UCSD-AML1 (cell line): ENCODE measurements around the gene NKRF.

ENCODE experiments used
- DNase-seq: peaks from one replicate; lab custom pipeline; 2025; ENCODE audit not compliant: unreplicated experiment; lab: John Stamatoyannopoulos, UW

The NKRF gene

DNA sequence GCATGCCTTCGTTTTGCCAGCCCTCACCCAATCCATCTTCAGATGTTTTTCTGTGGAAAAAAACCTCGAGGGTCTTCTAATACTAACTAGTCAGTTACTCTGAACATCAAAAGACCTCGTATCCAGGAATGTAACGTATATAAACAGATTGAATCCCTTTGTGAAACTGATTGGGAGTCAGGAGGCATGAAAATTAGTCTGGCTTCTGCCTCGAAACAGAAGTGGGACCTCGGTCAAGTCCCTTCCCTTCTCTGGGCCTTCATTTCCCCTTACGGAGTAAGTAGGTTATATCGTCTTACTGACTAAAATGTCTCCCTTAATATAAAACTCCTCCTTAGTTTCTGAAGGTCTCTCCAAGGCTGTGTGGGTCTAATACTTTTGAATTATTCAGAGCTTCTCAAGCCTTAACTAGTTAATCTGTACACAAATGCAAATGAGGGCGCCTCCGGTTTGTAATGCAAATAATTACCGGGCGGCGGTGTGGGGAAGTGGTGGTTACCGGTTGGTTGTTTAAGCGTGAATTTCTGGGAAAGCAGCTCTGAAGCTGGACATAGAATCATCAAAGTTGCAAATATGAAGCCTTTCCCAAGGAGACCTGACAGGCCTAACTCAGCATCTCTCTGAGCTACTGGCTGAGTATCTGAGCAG lies 11.4 kb upstream of the NKRF start:
- peak; percentile 20 for DNase-seq

DNA sequence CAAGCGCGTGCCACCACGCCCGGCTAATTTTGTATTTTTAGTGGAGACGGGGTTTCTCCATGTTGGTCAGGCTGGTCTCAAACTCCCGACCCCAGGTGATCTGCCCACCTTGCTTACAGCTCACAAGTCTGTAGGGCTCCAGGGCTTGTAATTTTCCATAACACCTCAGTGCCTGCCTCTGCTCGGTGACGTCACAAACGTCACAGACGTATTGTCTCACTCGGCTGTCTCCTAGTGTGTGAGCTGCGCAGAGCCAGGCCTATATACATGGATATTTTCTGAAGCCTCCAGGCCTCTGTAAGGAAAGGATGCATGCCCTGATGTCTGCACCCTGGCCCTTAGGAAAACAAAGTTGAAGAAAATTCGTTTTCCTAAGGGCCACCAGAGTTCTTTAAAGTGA lies 8.6 kb upstream of the NKRF start:
- no peak for DNase-seq

DNA sequence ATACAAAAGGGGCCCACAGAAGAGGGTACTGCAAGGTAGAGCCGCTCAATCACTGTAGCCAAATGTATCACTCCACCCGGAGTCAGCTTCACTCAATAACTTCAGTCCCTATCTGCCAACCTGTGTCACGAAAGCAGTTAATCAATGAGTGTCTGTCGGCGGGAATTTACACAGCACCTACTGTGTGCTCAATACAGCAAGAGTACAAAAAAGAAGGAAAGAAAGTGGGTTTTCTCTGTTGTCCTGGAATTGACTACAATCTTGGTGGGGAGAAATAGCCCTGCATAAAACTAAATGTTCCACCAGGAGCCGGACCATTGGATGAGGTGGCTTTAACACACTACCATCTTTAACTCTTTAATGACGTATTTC lies 780 bp upstream of the NKRF start:
- no peak for DNase-seq

DNA sequence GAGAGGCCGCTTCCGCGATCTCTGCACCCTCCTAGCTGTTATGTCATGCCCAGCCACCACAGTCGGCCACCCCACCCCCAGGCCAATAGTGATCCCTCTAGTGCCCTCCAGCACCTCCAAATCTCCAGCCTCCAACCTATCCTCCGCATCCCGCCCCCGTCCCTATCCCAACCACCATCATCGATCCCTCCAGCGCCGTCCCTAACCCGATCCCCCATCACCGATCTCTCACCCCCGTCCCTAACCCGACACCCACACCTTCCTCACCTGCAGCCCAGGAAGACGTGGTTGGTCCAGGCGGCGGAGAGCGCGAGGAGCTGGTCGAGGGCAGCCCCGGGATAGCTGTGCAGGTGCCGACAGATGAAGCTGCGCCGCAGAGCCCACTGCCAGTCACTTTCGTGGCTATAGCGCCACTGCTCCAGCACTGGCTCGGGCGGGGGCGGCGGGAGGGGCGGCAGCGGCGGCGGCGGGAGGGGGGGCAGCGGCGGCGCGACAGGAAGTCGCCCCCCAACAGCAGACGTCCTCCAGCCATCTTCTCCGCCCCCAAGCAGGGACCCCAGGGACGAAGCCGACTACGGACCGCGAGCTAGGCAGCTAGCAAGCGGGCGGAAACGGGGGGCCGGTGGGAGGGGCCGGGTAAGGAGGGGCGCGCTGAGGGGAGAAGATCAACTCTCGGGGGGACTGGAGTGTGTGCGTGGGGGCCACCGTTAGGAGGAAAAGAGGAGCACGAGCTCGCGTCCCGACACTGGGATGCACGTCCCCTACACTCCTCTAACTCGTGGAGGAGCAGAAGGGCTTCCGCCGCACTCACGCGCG lies 552 bp downstream of the NKRF start:
- DNase-seq: peak; percentile 34

DNA sequence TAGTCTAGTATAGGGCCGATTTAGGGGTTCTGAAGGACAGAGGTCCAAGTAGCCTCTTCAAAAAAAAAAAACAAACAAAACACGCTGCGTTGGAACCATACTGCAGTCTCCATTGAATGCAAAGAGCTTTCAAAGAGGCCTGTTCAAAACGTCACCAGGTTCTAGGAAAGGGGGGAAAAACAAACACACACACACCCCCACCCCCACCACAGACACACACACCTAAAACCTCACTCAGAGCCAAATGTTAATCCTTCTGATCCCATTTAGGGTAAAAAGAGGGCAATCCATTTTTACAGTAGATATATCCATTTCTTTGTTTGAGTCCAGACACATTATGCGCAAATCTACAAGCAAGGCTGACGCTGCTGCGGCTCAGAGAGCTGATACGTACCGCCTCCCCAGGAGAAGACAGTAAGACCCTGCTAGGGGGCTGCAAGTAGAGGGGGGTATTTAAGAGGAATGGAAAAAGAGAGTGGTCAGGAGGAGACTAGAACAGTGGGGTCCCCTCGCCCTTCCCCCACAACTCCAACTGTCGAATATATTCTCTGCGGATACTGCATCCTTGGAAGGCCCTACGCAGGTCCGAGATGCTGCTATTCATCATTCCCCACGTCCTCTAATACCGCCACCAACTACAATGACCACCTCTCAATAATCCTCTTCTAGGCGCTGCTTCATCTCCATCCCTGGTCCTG lies 1.3 kb downstream of the NKRF start:
- DNase-seq: no peak

DNA sequence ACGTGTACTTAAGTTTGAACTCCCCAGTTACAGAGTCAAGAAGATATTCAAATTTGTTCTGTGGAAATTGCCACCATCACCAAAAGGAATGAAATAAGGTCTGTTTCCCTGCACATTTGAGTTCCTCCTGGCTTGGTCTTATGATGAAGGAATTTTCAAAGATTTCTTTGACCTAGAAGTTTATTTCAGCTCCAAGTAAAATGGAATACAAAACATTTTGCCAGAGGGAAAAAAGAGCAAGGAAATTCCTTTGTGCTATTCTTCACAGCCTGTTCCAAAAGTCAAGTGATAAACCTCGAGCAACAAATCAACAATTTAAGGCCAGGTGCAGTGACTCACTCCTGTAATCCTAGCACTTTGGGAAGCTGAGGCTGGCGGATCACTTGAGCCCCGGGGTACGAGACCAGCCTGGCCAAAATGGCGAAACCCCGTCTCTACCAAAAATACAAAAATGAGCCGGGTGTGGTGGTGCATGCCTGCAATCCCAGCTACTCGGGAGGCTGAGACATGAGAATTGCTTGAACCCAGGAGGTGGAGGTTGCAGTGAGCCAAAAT lies 3.4 kb downstream of the NKRF start:
- no peak for DNase-seq

DNA sequence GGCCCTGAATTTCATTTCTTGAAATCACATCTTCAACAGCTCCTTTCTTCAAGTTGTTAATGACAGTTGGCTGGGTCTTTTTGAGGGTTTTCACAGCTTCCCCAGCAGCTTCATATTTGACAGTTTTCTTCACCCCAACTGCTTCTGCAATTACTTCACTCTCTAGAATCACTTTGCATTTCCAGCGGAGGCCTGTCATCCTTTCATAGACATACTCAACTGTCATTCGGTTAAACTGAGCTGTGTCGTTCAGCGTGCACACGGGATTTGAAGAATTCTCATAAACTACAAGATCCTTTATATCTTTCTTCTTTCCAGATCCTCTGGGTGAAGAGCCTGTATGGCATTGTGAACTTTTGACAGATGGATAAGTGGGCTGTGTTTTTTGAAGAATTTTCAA lies 16.4 kb downstream of the NKRF start:
- no peak for DNase-seq

DNA sequence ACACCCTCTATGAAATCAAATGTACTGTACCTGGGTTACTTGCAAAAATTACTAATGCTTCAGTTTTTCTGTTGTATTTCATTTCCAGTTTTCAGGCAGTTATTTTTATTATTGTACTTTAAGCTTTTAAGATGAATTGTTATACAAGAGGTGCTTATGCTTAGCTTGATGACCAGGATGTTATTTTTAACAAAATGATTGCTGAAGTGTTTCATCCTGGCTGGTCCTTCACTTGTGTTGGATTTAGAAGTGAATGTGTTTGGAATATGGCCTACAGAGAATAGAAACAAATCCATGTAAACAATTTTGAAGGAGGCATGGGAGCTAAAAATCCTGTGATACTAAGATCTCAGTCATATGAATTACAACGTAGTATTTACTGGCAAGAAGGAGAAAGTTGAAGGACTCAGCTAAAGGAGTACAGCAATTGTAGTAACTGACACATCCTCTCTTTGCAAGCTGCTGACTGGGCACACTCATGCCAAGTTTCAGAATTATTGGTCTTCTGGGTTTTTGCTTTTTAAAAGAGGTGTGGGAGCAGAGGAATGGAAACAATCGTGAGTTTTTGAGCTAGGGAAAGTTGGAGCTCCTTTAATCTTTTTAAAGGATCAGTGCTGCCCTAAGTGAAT lies 22.7 kb downstream of the NKRF start:
- DNase-seq: no peak

DNA sequence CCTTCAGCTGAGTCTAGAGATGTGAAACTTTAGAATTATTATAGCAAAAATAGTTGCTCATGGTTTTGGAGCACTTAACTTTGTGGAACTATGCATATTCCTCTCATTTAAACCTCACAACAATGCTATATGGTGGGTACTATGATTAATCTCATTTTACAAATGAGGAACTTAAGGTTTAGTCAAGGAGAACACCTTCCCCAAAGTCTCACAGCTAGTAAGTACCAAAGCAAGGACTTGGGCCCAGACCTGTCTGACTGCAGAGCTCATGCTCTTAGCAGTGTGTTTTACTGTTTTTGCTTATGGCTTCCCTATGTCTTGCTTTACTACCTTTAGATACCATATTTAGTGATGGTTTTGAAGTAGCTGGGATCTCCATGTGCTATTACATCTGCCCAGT lies 26.8 kb downstream of the NKRF start:
- no peak for DNase-seq

DNA sequence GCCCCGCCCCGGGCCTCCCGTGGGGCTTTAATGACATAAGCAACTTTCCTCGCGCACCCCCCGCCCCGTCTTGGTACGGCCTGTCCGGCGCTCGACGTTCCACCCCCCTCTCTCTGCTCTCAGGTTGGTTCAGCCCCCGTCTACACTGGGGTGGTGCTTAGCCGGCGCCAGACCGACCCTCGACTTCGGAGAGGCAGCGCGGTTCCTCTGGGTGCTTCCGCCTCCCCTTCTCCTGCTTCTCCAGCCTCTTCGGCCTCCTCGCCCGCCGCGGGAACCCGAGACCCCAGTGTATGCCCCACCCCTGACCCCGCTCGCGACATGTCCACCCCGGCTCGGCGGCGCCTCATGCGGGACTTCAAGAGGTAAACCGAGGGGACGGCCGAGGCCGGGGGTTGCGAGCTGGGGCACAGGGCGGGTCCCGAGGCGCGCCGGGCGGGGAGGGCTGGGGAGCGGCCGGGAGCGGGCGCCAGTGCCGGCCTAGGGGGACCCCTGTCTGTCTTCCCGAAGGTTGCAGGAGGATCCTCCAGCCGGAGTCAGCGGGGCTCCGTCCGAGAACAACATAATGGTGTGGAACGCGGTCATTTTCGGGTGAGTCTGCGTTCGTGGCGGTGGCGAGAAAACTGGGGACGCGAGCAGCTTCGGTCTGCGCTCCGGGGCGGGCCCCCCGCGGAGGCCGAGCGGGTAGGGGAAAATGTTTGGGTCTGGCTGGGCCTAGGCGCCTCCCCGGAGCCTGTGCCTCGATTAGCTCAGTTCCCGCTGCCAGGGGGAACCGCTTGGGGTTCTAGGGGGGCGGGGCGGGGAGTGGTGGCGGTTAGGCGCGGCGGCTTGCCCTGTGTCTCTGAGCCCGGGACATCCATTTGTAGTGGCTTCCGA lies 31.6 kb downstream of the NKRF start, which contains the start of gene UBE2A:
Gene UBE2A (plus strand): TSS at position 170 of the 873 bp plus-strand sequence. CDS start 149 bp downstream, at position 319.
- DNase-seq: peak; percentile 88

DNA sequence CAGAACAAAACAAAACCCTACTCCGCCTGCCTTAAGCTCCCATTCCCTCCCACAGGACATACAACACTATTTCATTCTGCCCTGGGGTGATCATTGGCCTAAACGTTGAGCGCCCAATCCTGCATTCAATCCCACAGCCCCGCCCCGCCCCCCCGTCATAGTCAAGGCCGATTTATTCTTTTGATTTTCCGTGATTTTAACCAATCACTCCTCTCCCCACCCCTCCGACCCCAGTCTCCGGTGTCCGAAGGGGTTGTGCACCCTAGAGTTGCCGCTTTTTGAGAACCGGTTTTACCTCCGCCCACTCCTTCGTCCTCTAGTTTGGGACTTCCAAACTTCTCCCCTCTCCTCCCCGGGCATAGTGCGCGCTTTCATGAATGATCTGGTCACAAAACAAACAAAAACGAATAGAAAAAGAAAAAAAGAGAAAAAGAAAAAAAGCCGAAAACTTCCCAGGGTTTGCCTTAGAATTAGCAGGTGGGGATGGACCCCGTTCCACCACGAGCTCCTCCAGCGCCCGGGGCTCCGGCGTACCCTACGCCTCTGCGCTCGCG lies 32.3 kb downstream of the NKRF start:
- DNase-seq: peak; percentile 42

DNA sequence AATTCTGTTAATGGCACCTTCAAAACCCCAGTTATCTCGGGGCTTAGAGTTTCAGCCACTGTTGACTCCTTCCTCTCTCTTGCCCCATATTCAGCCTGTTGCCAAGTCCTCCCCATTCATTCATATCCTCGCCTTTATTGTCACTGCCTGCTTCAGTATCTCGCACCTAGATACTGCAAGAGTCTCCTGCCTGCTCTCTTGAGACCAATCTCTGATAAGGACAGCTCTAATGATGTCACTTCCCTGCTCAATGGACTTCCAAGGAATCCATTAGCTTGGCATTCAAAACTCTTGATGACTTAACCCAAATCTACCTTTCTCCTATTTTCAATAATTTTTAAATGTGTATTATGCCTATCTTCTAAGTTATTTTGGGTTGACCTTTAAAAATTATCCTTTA lies 33.0 kb downstream of the NKRF start:
- no peak for DNase-seq

DNA sequence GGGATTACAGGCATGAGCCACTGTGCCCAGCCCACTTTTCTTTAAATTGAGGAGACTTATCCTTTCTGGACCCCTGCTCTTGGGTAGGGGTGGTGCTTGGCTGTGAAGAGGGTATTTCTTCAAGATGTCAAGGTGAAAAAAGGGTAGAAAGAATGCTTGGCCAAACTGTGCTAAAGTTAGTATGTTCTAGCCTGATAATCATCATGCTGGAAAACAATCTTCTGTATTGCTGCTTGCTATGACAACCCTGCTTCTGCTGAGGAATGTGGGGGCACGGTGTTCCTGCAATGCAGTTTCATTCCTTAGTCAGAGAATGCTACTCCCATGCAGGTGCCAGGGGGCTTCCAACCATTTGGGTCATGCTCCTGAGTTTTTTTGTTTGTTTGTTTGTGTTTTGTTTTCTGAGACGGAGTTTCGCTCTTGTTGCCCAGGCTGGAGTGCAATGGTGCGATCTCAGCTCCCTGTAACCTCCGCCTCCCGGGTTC lies 35.8 kb downstream of the NKRF start:
- no peak for DNase-seq

DNA sequence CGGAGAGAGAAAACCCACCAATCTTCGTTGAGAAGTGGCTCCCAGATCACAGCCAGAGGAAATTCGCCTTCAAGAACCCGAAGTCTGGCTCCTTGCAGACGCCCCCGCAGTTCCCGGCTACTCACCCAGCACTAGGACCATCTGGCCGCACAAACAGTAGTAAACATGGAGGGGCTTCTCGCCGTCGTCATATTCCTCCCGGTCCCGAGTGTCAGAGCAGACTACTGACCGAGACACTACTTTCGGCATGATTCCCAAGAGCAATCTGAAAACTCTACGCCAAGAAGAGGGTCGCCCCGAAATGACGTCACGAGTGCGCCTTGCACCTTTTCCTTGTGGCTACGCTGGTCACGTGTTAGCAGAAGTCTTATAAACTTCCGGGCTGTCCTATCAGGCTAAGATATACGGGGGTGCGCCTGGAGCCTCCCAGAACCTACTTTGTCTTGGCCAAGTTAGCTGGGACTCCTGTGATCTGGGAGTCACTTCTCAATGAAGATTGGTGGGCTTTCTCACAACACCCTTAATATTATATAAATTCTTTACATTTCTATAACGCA lies 41.0 kb downstream of the NKRF start, which contains the start of gene STEEP1:
Gene STEEP1 (minus strand): TSS at position 303 of the 557 bp plus-strand sequence. CDS start 54 bp downstream, at position 249.
- peak; percentile 81 for DNase-seq

DNA sequence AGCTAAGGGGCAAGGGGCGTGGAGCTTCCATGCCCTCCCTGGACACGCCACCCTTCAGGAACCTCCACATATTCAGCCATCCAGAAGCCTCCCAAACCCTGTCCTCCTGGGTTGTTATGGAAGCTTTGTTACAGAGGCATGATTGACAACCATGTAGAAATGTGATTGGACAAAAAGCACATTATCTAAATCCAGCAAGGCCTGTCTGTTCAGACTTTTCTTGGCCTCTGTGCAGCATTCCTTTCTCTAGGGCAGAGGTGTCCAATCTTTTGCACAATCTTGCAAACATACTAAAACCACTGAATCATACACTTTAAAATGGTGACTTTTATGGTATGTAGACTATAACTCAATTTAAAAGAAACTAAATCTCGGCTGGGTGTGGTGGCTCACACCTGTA lies 53.7 kb downstream of the NKRF start:
- DNase-seq: no peak

DNA sequence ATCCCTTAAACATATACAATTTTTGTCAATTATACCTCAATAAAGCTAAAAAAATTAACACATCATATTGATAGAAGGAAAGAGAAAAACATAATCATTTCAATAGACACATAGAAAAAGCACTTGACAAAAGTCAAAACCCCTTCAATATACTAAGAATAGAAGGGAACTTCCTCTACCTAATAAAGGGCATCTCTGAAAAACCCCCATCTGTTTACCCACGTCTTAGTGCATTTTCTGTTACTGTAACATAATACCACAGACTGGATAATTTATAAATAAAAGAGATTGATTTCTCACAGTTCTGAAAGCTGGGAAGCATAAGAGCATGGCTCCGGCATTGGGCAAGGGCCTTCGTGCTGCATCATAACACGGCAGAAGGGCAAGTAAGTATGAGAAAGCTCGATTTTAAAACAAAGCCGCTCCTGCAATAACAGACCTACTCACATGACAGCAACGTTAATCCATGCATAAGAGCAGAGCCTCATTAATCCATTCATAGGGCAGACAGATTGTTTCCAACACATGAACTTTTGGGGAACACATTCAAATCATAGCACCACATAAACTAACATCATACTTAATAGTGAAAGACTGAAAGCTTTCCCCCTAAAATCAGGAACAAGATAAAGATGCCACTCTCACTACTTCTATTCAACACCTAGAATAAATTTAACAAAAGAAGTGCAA lies 56.8 kb downstream of the NKRF start:
- no peak for DNase-seq

DNA sequence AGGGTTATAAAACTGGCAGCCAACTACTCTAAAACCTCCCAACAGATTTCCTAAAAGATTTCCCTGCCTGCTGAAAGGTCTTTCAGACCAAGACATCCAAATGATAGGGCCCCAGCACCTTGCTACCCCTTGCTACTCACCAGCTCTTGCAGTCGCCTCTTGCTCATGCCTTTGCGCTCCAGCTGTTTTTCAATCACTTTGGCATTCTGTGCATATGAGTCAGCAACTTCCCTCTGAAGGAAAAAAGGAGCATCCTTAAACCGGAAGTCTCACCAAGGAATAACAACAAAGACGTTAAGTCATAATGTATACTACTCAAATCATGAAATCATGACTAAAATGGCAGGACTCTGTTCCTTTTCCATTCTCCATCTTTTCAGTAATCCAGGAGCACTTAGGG lies 65.0 kb downstream of the NKRF start:
- no peak for DNase-seq

DNA sequence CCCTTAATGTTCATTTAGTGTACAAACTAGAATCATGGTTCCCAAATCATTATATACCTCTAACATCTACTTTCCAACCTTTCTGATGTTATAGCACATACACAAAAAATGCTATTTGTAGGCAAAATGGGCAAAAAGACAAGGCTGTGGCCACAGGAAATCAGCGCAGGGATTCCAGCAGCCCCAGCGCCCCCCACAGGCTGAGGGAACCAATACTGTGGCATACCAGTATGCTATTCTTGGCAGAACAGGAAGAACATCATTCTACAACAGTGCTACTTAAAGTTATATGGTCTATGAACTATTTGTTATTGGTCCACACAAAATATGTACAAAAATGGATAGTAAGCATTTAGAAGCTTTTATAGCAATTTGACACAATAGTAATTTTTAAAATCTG lies 66.4 kb downstream of the NKRF start:
- DNase-seq: peak; percentile 9
